H9 (cell line): Measurements from ENCODE around the gene TET2. TPM values are rescaled to one million over a fixed set of nuclear protein-coding genes. Genes with fewer than 3 reads are reported as not detected.
"Not testable (repeated sequence)": the region's sequence is repeated elsewhere in the genome, so short reads cannot be mapped to it uniquely, and the experiment has no call there.

Experiments used
- DNase-seq: peaks from one replicate; pipeline ENCODE4 v3.0.0-alpha.2; 2017
- H2AFZ ChIP-seq: one replicate; pipeline ENCODE4 v1.6.1; 2013; ENCODE audit warnings: mild to moderate bottlenecking, low read length, control low read depth, moderate library complexity
- H2AK5ac ChIP-seq: 2 replicates; pipeline ENCODE4 v1.6.1; 2013; ENCODE audit warnings: low read length, control low read depth, mixed read lengths; ENCODE audit not compliant: insufficient read length
- H2BK120ac ChIP-seq: one replicate; pipeline ENCODE4 v1.6.1; 2013; ENCODE audit warnings: low read depth, mild to moderate bottlenecking, low read length, control low read depth, inconsistent platforms; ENCODE audit not compliant: poor library complexity, severe bottlenecking
- H2BK12ac ChIP-seq: 2 replicates; pipeline ENCODE4 v1.6.1; 2013; ENCODE audit warnings: low read length, control low read depth, mixed read lengths, low read depth; ENCODE audit not compliant: insufficient read length
- H2BK15ac ChIP-seq: 2 replicates; pipeline ENCODE4 v1.6.1; 2013; ENCODE audit warnings: low read depth, low read length, control low read depth
- H2BK20ac ChIP-seq: one replicate; pipeline ENCODE4 v1.6.1; 2013; ENCODE audit warnings: low read depth, mild to moderate bottlenecking, low read length, control low read depth, inconsistent platforms; ENCODE audit not compliant: poor library complexity, severe bottlenecking
- H2BK5ac ChIP-seq: 2 replicates; pipeline ENCODE4 v1.6.1; 2013; ENCODE audit warnings: low read length, control low read depth, mixed read lengths; ENCODE audit not compliant: insufficient read length
- H3K14ac ChIP-seq: 2 replicates; pipeline ENCODE4 v1.6.1; 2013; ENCODE audit warnings: low read length, control low read depth; ENCODE audit not compliant: insufficient read depth
- H3K18ac ChIP-seq: 2 replicates; pipeline ENCODE4 v1.6.1; 2013; ENCODE audit warnings: low read depth, mild to moderate bottlenecking, mixed read lengths, low read length, control low read depth; ENCODE audit not compliant: insufficient read length
- H3K23ac ChIP-seq: 2 replicates; pipeline ENCODE4 v1.6.1; 2013; ENCODE audit warnings: low read length, control low read depth, mixed read lengths, low read depth; ENCODE audit not compliant: insufficient read length
- H3K23me2 ChIP-seq: 2 replicates; pipeline ENCODE4 v1.6.1; 2013; ENCODE audit warnings: low read depth, mild to moderate bottlenecking, mixed read lengths, low read length, control low read depth; ENCODE audit not compliant: insufficient read length, poor library complexity, severe bottlenecking
- H3K27ac ChIP-seq: 2 replicates; pipeline ENCODE4 v1.5.1; 2013; ENCODE audit warnings: low read length, control low read depth, mixed read lengths, low read depth; ENCODE audit not compliant: insufficient read length
- H3K27me3 ChIP-seq: 2 replicates; pipeline ENCODE4 v1.6.1; 2013; ENCODE audit warnings: low read length, control low read depth, inconsistent platforms; ENCODE audit not compliant: insufficient read depth
- H3K4ac ChIP-seq: 2 replicates; pipeline ENCODE4 v1.6.1; 2013; ENCODE audit warnings: low read depth, mild to moderate bottlenecking, control low read depth, inconsistent platforms, low read length, moderate library complexity
- H3K4me1 ChIP-seq: 2 replicates; pipeline ENCODE4 v1.6.1; 2013; ENCODE audit warnings: low read length, control low read depth, inconsistent platforms; ENCODE audit not compliant: insufficient read depth
- H3K4me2 ChIP-seq: 2 replicates; pipeline ENCODE4 v1.6.1; 2013; ENCODE audit warnings: low read length, control low read depth, mixed read lengths; ENCODE audit not compliant: insufficient read length, insufficient read depth
- H3K56ac ChIP-seq: 2 replicates; pipeline ENCODE4 v1.6.1; 2013; ENCODE audit warnings: low read depth, mild to moderate bottlenecking, mixed read lengths, low read length, control low read depth; ENCODE audit not compliant: insufficient read length
- H3K79me1 ChIP-seq: 2 replicates; pipeline ENCODE4 v1.6.1; 2013; ENCODE audit warnings: low read depth, mild to moderate bottlenecking, moderate library complexity, low read length, control low read depth, inconsistent platforms; ENCODE audit not compliant: insufficient read depth, poor library complexity, severe bottlenecking
- H3K79me2 ChIP-seq: 2 replicates; pipeline ENCODE4 v1.6.1; 2013; ENCODE audit warnings: low read length, control low read depth, inconsistent platforms; ENCODE audit not compliant: insufficient read depth
- H3K9ac ChIP-seq: 2 replicates; pipeline ENCODE4 v1.6.1; 2013; ENCODE audit warnings: low read length, control low read depth, mixed read lengths; ENCODE audit not compliant: insufficient read length; ENCODE audit errors: extremely low read depth
- H3K9me3 ChIP-seq: one replicate; pipeline ENCODE4 v1.6.1; 2013; ENCODE audit warnings: low read depth, low read length, inconsistent platforms; ENCODE audit not compliant: control insufficient read depth
- H3T11ph ChIP-seq: one replicate; pipeline ENCODE4 v1.6.1; 2013; ENCODE audit warnings: mild to moderate bottlenecking, low read length, control low read depth, inconsistent platforms
- H4K20me1 ChIP-seq: one replicate; pipeline ENCODE4 v1.6.1; 2013; ENCODE audit not compliant: control insufficient read depth, insufficient read length, insufficient read depth
- H4K5ac ChIP-seq: 2 replicates; pipeline ENCODE4 v1.6.1; 2013; ENCODE audit warnings: low read depth, mild to moderate bottlenecking, mixed read lengths, low read length, control low read depth; ENCODE audit not compliant: insufficient read length
- H4K8ac ChIP-seq: replicated peaks from 2 replicates; pipeline ENCODE4 v1.6.1; 2013; ENCODE audit warnings: low read length, control low read depth, mixed read lengths, low read depth; ENCODE audit not compliant: insufficient read length
- H4K91ac ChIP-seq: 2 replicates; pipeline ENCODE4 v1.6.1; 2013; ENCODE audit warnings: low read depth, mild to moderate bottlenecking, moderate library complexity, mixed read lengths, low read length, control low read depth; ENCODE audit not compliant: insufficient read length
- H3K27ac Mint-ChIP-seq, 3 experiments: 2 replicates in 2 of 3; 3 replicates in 1 of 3; pipeline ENCODE4 v1.8.0; 2020 to 2021; ENCODE audit warnings: mixed read lengths in 3 of 3, mild to moderate bottlenecking in 1 of 3, moderate library complexity in 1 of 3
- H3K27me3 Mint-ChIP-seq: 2 replicates; pipeline ENCODE4 v1.8.0; 2021; ENCODE audit warnings: low read depth, mild to moderate bottlenecking, moderate library complexity, mixed read lengths
- H3K36me3 Mint-ChIP-seq, 3 experiments: 2 replicates in 2 of 3; 3 replicates in 1 of 3; pipeline ENCODE4 v1.8.0; 2020 to 2021; ENCODE audit warnings: low read depth in 3 of 3, mixed read lengths in 3 of 3; ENCODE audit not compliant: insufficient read depth in 1 of 3
- H3K4me1 Mint-ChIP-seq, 2 experiments: 2 replicates each; pipeline ENCODE4 v1.8.0; 2020; ENCODE audit warnings: mixed read lengths in 2 of 2
- H3K4me3 Mint-ChIP-seq, 2 experiments: 2 replicates in 1 of 2; 3 replicates in 1 of 2; pipeline ENCODE4 v1.8.0; 2020 to 2021; ENCODE audit warnings: mild to moderate bottlenecking in 2 of 2, mixed read lengths in 2 of 2, moderate library complexity in 1 of 2
- H3K9me3 Mint-ChIP-seq, 2 experiments: 2 replicates in 1 of 2; 3 replicates in 1 of 2; pipeline ENCODE4 v1.8.0; 2020; ENCODE audit warnings: mild to moderate bottlenecking in 2 of 2, mixed read lengths in 2 of 2, moderate library complexity in 1 of 2
- WGBS: extraction: QIAGEN DNeasy Blood & Tissue Kit; methylation state at CpG from one replicate; pipeline ENCODE4 v1.1.7; 2013; ENCODE audit warnings: missing lambda C conversion rate, low lambda C conversion rate, mixed read lengths; ENCODE audit not compliant: insufficient read length; ENCODE audit errors: extremely low coverage; 5-methylcytosine and 5-hydroxymethylcytosine counted together
- total RNA-seq: library from RNA; stranded (reverse); gene quantifications from 2 replicates; pipeline ENCODE4 v1.2.1, GENCODE V29; 2021
- TF ChIP-seq, protein P1 (sequence below): fragments of 200-600 bp; sonication (generic); conservative IDR thresholded peaks from 3 replicates; pipeline ENCODE4 v1.8.0; 2021; ENCODE audit warnings: antibody characterized with exemption, mild to moderate bottlenecking

Gene TET2
- total RNA-seq, 1 experiment from 2014 or later = 3.1 TPM

DNA sequence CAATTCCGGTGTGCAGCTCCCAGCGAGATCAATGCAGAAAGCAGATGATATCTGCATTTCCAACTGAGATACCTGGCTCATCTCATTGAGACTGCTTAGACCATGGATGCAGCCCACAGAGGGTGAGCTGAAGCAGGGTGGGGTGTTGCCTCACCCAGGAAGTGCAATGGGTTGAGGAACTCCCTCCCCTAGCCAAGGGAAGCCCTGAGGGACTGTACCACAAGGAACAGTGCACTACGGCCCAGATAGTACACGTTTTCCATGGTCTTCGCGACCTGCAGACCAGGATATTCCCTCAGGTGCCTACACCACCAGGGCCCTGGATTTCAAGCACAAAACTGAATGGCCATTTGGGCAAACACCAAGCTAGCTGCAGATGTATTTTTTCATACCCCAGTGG is 150.0 kb downstream of the TET2 start:
- no peak overlapping the region for H3K9ac ChIP-seq
- Mint-ChIP-seq H3K36me3 (peaks cover 0 to 4% (median 0%) of the 10 kb centered on the region in 3 experiments; a peak in 2 of 7 replicates), H3K4me3 (no peak overlapping the region), H3K9me3 (peaks cover 5 to 10% of the 10 kb centered on the region in 2 experiments; a peak in 4 of 5 replicates), H3K27me3 (peaks cover 5% of the 10 kb centered on the region), H3K4me1 (no peaks in the 10 kb centered on the region), H3K27ac (no peak overlapping the region)
- H3K27ac ChIP-seq = no peak overlapping the region
- H3T11ph ChIP-seq = no peak overlapping the region
- H3K23ac ChIP-seq = no peak overlapping the region
- H2BK120ac ChIP-seq = no peak overlapping the region
- DNase-seq = no peak
- no peak overlapping the region for H3K56ac ChIP-seq
- no peaks in the 10 kb centered on the region for H3K9me3 ChIP-seq
- H3K4me1 ChIP-seq = no peaks in the 10 kb centered on the region
- TF ChIP-seq, protein P1, sequence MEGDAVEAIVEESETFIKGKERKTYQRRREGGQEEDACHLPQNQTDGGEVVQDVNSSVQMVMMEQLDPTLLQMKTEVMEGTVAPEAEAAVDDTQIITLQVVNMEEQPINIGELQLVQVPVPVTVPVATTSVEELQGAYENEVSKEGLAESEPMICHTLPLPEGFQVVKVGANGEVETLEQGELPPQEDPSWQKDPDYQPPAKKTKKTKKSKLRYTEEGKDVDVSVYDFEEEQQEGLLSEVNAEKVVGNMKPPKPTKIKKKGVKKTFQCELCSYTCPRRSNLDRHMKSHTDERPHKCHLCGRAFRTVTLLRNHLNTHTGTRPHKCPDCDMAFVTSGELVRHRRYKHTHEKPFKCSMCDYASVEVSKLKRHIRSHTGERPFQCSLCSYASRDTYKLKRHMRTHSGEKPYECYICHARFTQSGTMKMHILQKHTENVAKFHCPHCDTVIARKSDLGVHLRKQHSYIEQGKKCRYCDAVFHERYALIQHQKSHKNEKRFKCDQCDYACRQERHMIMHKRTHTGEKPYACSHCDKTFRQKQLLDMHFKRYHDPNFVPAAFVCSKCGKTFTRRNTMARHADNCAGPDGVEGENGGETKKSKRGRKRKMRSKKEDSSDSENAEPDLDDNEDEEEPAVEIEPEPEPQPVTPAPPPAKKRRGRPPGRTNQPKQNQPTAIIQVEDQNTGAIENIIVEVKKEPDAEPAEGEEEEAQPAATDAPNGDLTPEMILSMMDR = no peak
- H2BK5ac ChIP-seq = no peak overlapping the region
- no peak overlapping the region for H2AFZ ChIP-seq
- H4K20me1 ChIP-seq = no peaks in the 10 kb centered on the region
- no peak overlapping the region for H2BK20ac ChIP-seq
- no peak overlapping the region for H3K4ac ChIP-seq
- no peaks in the 10 kb centered on the region for H3K79me2 ChIP-seq
- no peak overlapping the region for H4K5ac ChIP-seq
- no peak overlapping the region for H3K14ac ChIP-seq
- H3K79me1 ChIP-seq = no peaks in the 10 kb centered on the region
- H2BK12ac ChIP-seq = no peak overlapping the region
- no peak overlapping the region for H4K8ac ChIP-seq
- no peak overlapping the region for H3K4me2 ChIP-seq
- no peaks in the 10 kb centered on the region for H3K27me3 ChIP-seq
- no peak overlapping the region for H2AK5ac ChIP-seq
- no CpG with 5 or more reads among the region's 6 CpGs for WGBS
- H3K23me2 ChIP-seq = no peaks in the 10 kb centered on the region
- no peak overlapping the region for H2BK15ac ChIP-seq
- no peak overlapping the region for H3K18ac ChIP-seq
- H4K91ac ChIP-seq = no peak overlapping the region

DNA sequence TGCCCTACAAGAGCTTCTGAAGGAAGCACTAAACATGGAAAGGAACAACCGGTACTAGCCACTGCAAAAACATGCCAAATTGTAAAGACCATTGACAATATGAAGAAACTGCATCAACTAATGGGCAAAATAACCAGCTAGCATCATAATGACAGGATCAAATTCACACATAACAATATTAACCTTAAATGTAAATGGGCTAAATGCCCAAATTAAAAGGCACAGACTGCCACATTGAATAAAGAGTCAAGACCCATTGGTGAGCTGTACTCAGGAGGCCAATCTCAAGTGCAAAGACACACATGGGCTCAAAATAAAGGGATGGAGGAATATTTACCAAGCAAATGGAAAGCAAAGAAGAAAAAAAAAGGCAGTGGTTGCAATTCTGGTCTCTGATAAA is 152.4 kb downstream of the TET2 start:
- no CpG with 5 or more reads among the region's 1 CpG for WGBS
- not testable (repeated sequence) for H4K20me1 ChIP-seq, H4K8ac ChIP-seq, H2BK120ac ChIP-seq, H2BK20ac ChIP-seq, H2BK5ac ChIP-seq, H3K79me2 ChIP-seq, H3K56ac ChIP-seq, H3K9ac ChIP-seq, H3K23ac ChIP-seq, H2BK12ac ChIP-seq, H3K79me1 ChIP-seq, H3K27ac ChIP-seq, H3K27me3 Mint-ChIP-seq, H4K5ac ChIP-seq, DNase-seq, H3K4me2 ChIP-seq, H3K18ac ChIP-seq, H3K23me2 ChIP-seq, H3K36me3 Mint-ChIP-seq, H3T11ph ChIP-seq, H3K27me3 ChIP-seq, H3K4me3 Mint-ChIP-seq, H2AK5ac ChIP-seq, H2BK15ac ChIP-seq, H4K91ac ChIP-seq, H2AFZ ChIP-seq, H3K14ac ChIP-seq, H3K4ac ChIP-seq, H3K4me1 ChIP-seq, H3K4me1 Mint-ChIP-seq, H3K9me3 ChIP-seq, H3K27ac Mint-ChIP-seq
- H3K9me3 Mint-ChIP-seq = peaks cover 16 to 27% of the 10 kb centered on the region in 2 experiments; a peak in 4 of 5 replicates
